H9 (cell line): ENCODE data around the gene KCNMB2. TPM values are rescaled to one million over a fixed set of nuclear protein-coding genes. Genes with fewer than 3 reads are reported as not detected.

Source experiments
- DNase-seq: peaks from one replicate; pipeline ENCODE4 v3.0.0-alpha.2; 2017
- H2AFZ ChIP-seq: one replicate; pipeline ENCODE4 v1.6.1; 2013; ENCODE audit warnings: mild to moderate bottlenecking, low read length, control low read depth, moderate library complexity
- H2AK5ac ChIP-seq: 2 replicates; pipeline ENCODE4 v1.6.1; 2013; ENCODE audit warnings: low read length, control low read depth, mixed read lengths; ENCODE audit not compliant: insufficient read length
- H2BK120ac ChIP-seq: one replicate; pipeline ENCODE4 v1.6.1; 2013; ENCODE audit warnings: low read depth, mild to moderate bottlenecking, low read length, control low read depth, inconsistent platforms; ENCODE audit not compliant: poor library complexity, severe bottlenecking
- H2BK12ac ChIP-seq: 2 replicates; pipeline ENCODE4 v1.6.1; 2013; ENCODE audit warnings: low read length, control low read depth, mixed read lengths, low read depth; ENCODE audit not compliant: insufficient read length
- H2BK15ac ChIP-seq: 2 replicates; pipeline ENCODE4 v1.6.1; 2013; ENCODE audit warnings: low read depth, low read length, control low read depth
- H2BK20ac ChIP-seq: one replicate; pipeline ENCODE4 v1.6.1; 2013; ENCODE audit warnings: low read depth, mild to moderate bottlenecking, low read length, control low read depth, inconsistent platforms; ENCODE audit not compliant: poor library complexity, severe bottlenecking
- H2BK5ac ChIP-seq: 2 replicates; pipeline ENCODE4 v1.6.1; 2013; ENCODE audit warnings: low read length, control low read depth, mixed read lengths; ENCODE audit not compliant: insufficient read length
- H3K14ac ChIP-seq: 2 replicates; pipeline ENCODE4 v1.6.1; 2013; ENCODE audit warnings: low read length, control low read depth; ENCODE audit not compliant: insufficient read depth
- H3K18ac ChIP-seq: 2 replicates; pipeline ENCODE4 v1.6.1; 2013; ENCODE audit warnings: low read depth, mild to moderate bottlenecking, mixed read lengths, low read length, control low read depth; ENCODE audit not compliant: insufficient read length
- H3K23ac ChIP-seq: 2 replicates; pipeline ENCODE4 v1.6.1; 2013; ENCODE audit warnings: low read length, control low read depth, mixed read lengths, low read depth; ENCODE audit not compliant: insufficient read length
- H3K23me2 ChIP-seq: 2 replicates; pipeline ENCODE4 v1.6.1; 2013; ENCODE audit warnings: low read depth, mild to moderate bottlenecking, mixed read lengths, low read length, control low read depth; ENCODE audit not compliant: insufficient read length, poor library complexity, severe bottlenecking
- H3K27ac ChIP-seq: 2 replicates; pipeline ENCODE4 v1.5.1; 2013; ENCODE audit warnings: low read length, control low read depth, mixed read lengths, low read depth; ENCODE audit not compliant: insufficient read length
- H3K27me3 ChIP-seq: 2 replicates; pipeline ENCODE4 v1.6.1; 2013; ENCODE audit warnings: low read length, control low read depth, inconsistent platforms; ENCODE audit not compliant: insufficient read depth
- H3K4ac ChIP-seq: 2 replicates; pipeline ENCODE4 v1.6.1; 2013; ENCODE audit warnings: low read depth, mild to moderate bottlenecking, control low read depth, inconsistent platforms, low read length, moderate library complexity
- H3K4me1 ChIP-seq: 2 replicates; pipeline ENCODE4 v1.6.1; 2013; ENCODE audit warnings: low read length, control low read depth, inconsistent platforms; ENCODE audit not compliant: insufficient read depth
- H3K4me2 ChIP-seq: 2 replicates; pipeline ENCODE4 v1.6.1; 2013; ENCODE audit warnings: low read length, control low read depth, mixed read lengths; ENCODE audit not compliant: insufficient read length, insufficient read depth
- H3K56ac ChIP-seq: 2 replicates; pipeline ENCODE4 v1.6.1; 2013; ENCODE audit warnings: low read depth, mild to moderate bottlenecking, mixed read lengths, low read length, control low read depth; ENCODE audit not compliant: insufficient read length
- H3K79me1 ChIP-seq: 2 replicates; pipeline ENCODE4 v1.6.1; 2013; ENCODE audit warnings: low read depth, mild to moderate bottlenecking, moderate library complexity, low read length, control low read depth, inconsistent platforms; ENCODE audit not compliant: insufficient read depth, poor library complexity, severe bottlenecking
- H3K79me2 ChIP-seq: 2 replicates; pipeline ENCODE4 v1.6.1; 2013; ENCODE audit warnings: low read length, control low read depth, inconsistent platforms; ENCODE audit not compliant: insufficient read depth
- H3K9ac ChIP-seq: 2 replicates; pipeline ENCODE4 v1.6.1; 2013; ENCODE audit warnings: low read length, control low read depth, mixed read lengths; ENCODE audit not compliant: insufficient read length; ENCODE audit errors: extremely low read depth
- H3K9me3 ChIP-seq: one replicate; pipeline ENCODE4 v1.6.1; 2013; ENCODE audit warnings: low read depth, low read length, inconsistent platforms; ENCODE audit not compliant: control insufficient read depth
- H3T11ph ChIP-seq: one replicate; pipeline ENCODE4 v1.6.1; 2013; ENCODE audit warnings: mild to moderate bottlenecking, low read length, control low read depth, inconsistent platforms
- H4K20me1 ChIP-seq: one replicate; pipeline ENCODE4 v1.6.1; 2013; ENCODE audit not compliant: control insufficient read depth, insufficient read length, insufficient read depth
- H4K5ac ChIP-seq: 2 replicates; pipeline ENCODE4 v1.6.1; 2013; ENCODE audit warnings: low read depth, mild to moderate bottlenecking, mixed read lengths, low read length, control low read depth; ENCODE audit not compliant: insufficient read length
- H4K8ac ChIP-seq: replicated peaks from 2 replicates; pipeline ENCODE4 v1.6.1; 2013; ENCODE audit warnings: low read length, control low read depth, mixed read lengths, low read depth; ENCODE audit not compliant: insufficient read length
- H4K91ac ChIP-seq: 2 replicates; pipeline ENCODE4 v1.6.1; 2013; ENCODE audit warnings: low read depth, mild to moderate bottlenecking, moderate library complexity, mixed read lengths, low read length, control low read depth; ENCODE audit not compliant: insufficient read length
- H3K27ac Mint-ChIP-seq, 3 experiments: 2 replicates in 2 of 3; 3 replicates in 1 of 3; pipeline ENCODE4 v1.8.0; 2020 to 2021; ENCODE audit warnings: mixed read lengths in 3 of 3, mild to moderate bottlenecking in 1 of 3, moderate library complexity in 1 of 3
- H3K27me3 Mint-ChIP-seq: 2 replicates; pipeline ENCODE4 v1.8.0; 2021; ENCODE audit warnings: low read depth, mild to moderate bottlenecking, moderate library complexity, mixed read lengths
- H3K36me3 Mint-ChIP-seq, 3 experiments: 2 replicates in 2 of 3; 3 replicates in 1 of 3; pipeline ENCODE4 v1.8.0; 2020 to 2021; ENCODE audit warnings: low read depth in 3 of 3, mixed read lengths in 3 of 3; ENCODE audit not compliant: insufficient read depth in 1 of 3
- H3K4me1 Mint-ChIP-seq, 2 experiments: 2 replicates each; pipeline ENCODE4 v1.8.0; 2020; ENCODE audit warnings: mixed read lengths in 2 of 2
- H3K4me3 Mint-ChIP-seq, 2 experiments: 2 replicates in 1 of 2; 3 replicates in 1 of 2; pipeline ENCODE4 v1.8.0; 2020 to 2021; ENCODE audit warnings: mild to moderate bottlenecking in 2 of 2, mixed read lengths in 2 of 2, moderate library complexity in 1 of 2
- H3K9me3 Mint-ChIP-seq, 2 experiments: 2 replicates in 1 of 2; 3 replicates in 1 of 2; pipeline ENCODE4 v1.8.0; 2020; ENCODE audit warnings: mild to moderate bottlenecking in 2 of 2, mixed read lengths in 2 of 2, moderate library complexity in 1 of 2
- WGBS: extraction: QIAGEN DNeasy Blood & Tissue Kit; methylation state at CpG from one replicate; pipeline ENCODE4 v1.1.7; 2013; ENCODE audit warnings: missing lambda C conversion rate, low lambda C conversion rate, mixed read lengths; ENCODE audit not compliant: insufficient read length; ENCODE audit errors: extremely low coverage; 5-methylcytosine and 5-hydroxymethylcytosine counted together
- total RNA-seq: library from RNA; stranded (reverse); gene quantifications from 2 replicates; pipeline ENCODE4 v1.2.1, GENCODE V29; 2021
- TF ChIP-seq, protein P1 (sequence below): fragments of 200-600 bp; sonication (generic); conservative IDR thresholded peaks from 3 replicates; pipeline ENCODE4 v1.8.0; 2021; ENCODE audit warnings: antibody characterized with exemption, mild to moderate bottlenecking

The KCNMB2 gene
- total RNA-seq, 1 experiment from 2014 or later: not detected

DNA sequence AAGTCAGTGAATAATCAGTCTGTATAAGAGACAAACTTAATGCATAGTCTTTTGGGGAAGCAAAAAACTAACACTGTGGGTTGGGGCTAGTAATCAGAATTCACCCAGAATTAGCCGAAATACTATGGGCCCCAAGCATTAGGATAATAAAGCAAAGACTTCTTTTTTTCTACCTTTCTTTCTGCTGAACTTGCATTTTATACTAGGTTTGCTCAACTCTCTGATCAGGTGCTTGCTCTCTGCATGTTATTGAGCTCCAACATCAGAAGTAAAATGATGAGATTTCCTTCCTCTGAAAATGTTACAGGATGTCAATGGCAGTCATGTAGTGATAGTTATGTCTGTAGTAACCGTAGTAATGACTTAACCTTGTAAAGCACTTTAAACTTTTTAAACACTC lies 216.6 kb downstream of the KCNMB2 start:
- Histone ChIP-seq H3K27me3 (no peaks in the 10 kb centered on the region), H2AK5ac (no peak overlapping the region), H2BK15ac (no peak overlapping the region), H3K56ac (no peak overlapping the region), H3K4me2 (no peak overlapping the region), H4K91ac (no peak overlapping the region), H2AFZ (no peak overlapping the region), H3K27ac (no peak overlapping the region), H4K20me1 (no peaks in the 10 kb centered on the region), H2BK12ac (no peak overlapping the region), H3K79me1 (no peaks in the 10 kb centered on the region), H3K23me2 (no peaks in the 10 kb centered on the region), H3K9me3 (no peaks in the 10 kb centered on the region), H3K23ac (no peak overlapping the region), H3K79me2 (no peaks in the 10 kb centered on the region), H4K8ac (no peak overlapping the region), H3K14ac (no peak overlapping the region), H3K4ac (no peak overlapping the region), H3K9ac (no peak overlapping the region), H3T11ph (no peak overlapping the region), H3K4me1 (no peaks in the 10 kb centered on the region), H3K18ac (no peak overlapping the region), H2BK5ac (no peak overlapping the region), H4K5ac (no peak overlapping the region), H2BK20ac (no peak overlapping the region), H2BK120ac (no peak overlapping the region)
- Mint-ChIP-seq H3K27ac (no peak overlapping the region), H3K27me3 (no peaks in the 10 kb centered on the region), H3K4me3 (no peak overlapping the region), H3K4me1 (no peaks in the 10 kb centered on the region), H3K9me3 (no peaks in the 10 kb centered on the region), H3K36me3 (no peaks in the 10 kb centered on the region)
- WGBS: no CpG with 5 or more reads among the region's 2 CpGs
- TF ChIP-seq, protein P1, sequence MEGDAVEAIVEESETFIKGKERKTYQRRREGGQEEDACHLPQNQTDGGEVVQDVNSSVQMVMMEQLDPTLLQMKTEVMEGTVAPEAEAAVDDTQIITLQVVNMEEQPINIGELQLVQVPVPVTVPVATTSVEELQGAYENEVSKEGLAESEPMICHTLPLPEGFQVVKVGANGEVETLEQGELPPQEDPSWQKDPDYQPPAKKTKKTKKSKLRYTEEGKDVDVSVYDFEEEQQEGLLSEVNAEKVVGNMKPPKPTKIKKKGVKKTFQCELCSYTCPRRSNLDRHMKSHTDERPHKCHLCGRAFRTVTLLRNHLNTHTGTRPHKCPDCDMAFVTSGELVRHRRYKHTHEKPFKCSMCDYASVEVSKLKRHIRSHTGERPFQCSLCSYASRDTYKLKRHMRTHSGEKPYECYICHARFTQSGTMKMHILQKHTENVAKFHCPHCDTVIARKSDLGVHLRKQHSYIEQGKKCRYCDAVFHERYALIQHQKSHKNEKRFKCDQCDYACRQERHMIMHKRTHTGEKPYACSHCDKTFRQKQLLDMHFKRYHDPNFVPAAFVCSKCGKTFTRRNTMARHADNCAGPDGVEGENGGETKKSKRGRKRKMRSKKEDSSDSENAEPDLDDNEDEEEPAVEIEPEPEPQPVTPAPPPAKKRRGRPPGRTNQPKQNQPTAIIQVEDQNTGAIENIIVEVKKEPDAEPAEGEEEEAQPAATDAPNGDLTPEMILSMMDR: no peak
- no peak for DNase-seq
